HUES48 (cell line): ENCODE measurements around the gene PTPRQ.

ENCODE experiments used
- H3K27ac ChIP-seq: one replicate; pipeline ENCODE4 v1.7.0; 2013; ENCODE audit warnings: low read depth, low read length, inconsistent platforms
- H3K27me3 ChIP-seq: 2 replicates; pipeline ENCODE4 v1.6.1; 2013; ENCODE audit warnings: mild to moderate bottlenecking, low read length; ENCODE audit not compliant: control insufficient read depth, insufficient read depth
- H3K36me3 ChIP-seq: 2 replicates; pipeline ENCODE4 v1.6.1; 2013; ENCODE audit warnings: low read length; ENCODE audit not compliant: control insufficient read depth, insufficient read depth
- H3K4me1 ChIP-seq: 2 replicates; pipeline ENCODE4 v1.6.1; 2013; ENCODE audit warnings: mild to moderate bottlenecking, low read length; ENCODE audit not compliant: control insufficient read depth, insufficient read depth
- H3K4me3 ChIP-seq: 2 replicates; pipeline ENCODE4 v1.5.1; 2013; ENCODE audit warnings: mild to moderate bottlenecking, low read depth, low read length
- H3K9ac ChIP-seq: 2 replicates; pipeline ENCODE4 v1.6.1; 2013; ENCODE audit warnings: mild to moderate bottlenecking, low read depth, low read length, moderate library complexity
- H3K9me3 ChIP-seq: 2 replicates; pipeline ENCODE4 v1.6.1; 2013; ENCODE audit warnings: low read length; ENCODE audit not compliant: control insufficient read depth, insufficient read depth

PTPRQ gene

DNA sequence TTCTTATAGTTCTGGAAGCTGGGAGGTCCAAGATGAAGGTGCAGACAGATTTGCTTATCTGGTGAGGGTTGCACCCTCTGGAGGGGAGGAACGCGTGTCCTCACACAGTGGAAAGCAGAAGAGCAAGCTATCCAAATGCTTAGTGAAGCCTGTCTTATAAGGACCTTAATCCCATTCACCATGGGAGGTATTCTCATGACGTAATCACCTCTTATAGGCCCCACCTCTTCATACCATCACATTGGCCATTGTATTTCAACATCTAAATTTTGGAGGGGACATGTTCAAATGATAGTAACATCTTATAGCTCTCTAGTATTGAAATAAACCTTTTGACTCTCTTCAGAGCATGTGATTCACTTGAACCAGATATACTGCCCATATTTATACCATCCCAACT, 158.4 kb downstream of the PTPRQ start:
- no peak overlapping the region for H3K9ac ChIP-seq
- no peaks in the 10 kb centered on the region for H3K36me3 ChIP-seq
- H3K27ac ChIP-seq: no peak overlapping the region
- H3K27me3 ChIP-seq: no peaks in the 10 kb centered on the region
- no peaks in the 10 kb centered on the region for H3K9me3 ChIP-seq
- no peaks in the 10 kb centered on the region for H3K4me1 ChIP-seq
- H3K4me3 ChIP-seq: no peak overlapping the region

DNA sequence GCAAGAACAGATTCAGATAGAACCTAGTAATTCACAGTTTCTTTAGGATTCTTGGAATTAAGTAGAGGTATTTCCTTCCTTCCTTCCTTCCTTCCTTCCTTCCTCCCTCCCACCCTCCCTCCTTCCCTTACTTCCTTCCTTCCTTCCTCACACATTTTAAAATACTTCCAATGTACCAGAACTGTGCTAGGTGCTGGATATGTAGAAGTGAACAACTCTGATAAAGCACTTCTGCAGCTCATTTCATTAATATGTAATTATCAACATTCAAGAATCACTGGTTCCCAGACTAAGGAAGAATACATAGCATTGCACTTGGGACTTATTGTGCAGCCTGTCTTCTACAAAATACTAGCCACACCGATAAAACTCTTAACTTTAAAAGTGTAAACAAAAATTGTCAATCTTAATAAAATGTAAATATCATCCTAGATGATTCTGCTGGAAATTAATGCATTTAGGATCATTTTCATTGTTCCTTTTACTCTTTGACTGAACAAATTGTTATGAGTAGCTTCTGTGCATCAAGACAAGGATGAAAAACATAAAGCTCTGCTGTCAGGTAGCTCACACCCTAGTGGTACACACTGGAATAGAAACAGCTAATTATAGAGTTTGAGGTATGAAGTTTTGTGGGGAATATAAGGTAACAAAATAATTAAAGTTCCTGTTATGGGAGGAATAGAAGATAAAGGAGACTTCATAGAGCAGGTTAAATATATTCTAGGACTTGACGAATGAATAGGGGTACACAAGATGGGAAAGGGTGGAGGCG, 163.5 kb downstream of the PTPRQ start:
- Histone ChIP-seq H3K9me3 (no peaks in the 10 kb centered on the region), H3K27me3 (no peaks in the 10 kb centered on the region), H3K4me1 (no peaks in the 10 kb centered on the region), H3K4me3 (no peak overlapping the region), H3K9ac (no peak overlapping the region), H3K36me3 (no peaks in the 10 kb centered on the region), H3K27ac (no peak overlapping the region)

DNA sequence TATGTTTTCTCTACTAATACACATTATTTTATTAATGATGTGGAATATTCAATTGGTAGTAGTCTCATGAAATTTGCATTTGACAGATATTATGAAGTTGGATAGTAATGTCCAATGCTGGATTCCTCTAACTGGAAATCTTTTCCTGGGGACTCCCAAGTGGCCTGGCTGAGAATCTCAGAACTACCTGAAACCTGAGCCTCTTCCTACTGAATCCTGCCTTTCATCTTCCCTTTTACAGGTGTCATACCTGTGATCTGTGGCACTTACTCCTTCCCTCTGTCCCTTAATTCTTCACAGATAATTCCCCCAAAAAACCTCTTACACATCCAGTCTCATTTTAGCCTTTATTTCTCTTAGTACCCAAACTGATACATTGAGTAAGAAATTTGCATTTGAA, 173.7 kb downstream of the PTPRQ start:
- Histone ChIP-seq H3K27ac (no peak overlapping the region), H3K27me3 (no peaks in the 10 kb centered on the region), H3K9ac (no peak overlapping the region), H3K36me3 (no peaks in the 10 kb centered on the region), H3K4me3 (no peak overlapping the region), H3K9me3 (no peaks in the 10 kb centered on the region), H3K4me1 (no peaks in the 10 kb centered on the region; the same call in 1 of the 2 replicates)

DNA sequence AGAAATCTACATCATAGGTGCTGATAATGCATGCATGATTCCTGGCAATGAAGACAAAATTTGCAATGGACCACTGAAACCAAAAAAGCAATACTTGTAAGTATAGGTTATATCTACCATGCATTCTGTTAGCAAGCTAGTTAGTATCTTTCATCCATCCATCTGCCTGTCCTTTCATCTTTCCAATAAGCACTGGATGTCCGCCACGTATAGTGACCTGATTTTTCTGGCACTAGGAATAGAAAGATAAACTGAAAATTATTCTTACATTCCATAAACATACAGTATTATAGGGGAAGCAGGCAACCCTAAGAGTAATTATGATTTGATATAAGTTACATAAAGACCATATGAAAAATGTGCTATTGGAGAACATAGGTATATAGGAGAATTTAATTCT, 176.2 kb downstream of the PTPRQ start:
- H3K9me3 ChIP-seq: no peaks in the 10 kb centered on the region
- no peak overlapping the region for H3K9ac ChIP-seq
- H3K27me3 ChIP-seq: no peaks in the 10 kb centered on the region
- H3K27ac ChIP-seq: no peak overlapping the region
- H3K4me1 ChIP-seq: no peaks in the 10 kb centered on the region; the same call in 1 of the 2 replicates
- no peaks in the 10 kb centered on the region for H3K36me3 ChIP-seq
- H3K4me3 ChIP-seq: no peak overlapping the region

DNA sequence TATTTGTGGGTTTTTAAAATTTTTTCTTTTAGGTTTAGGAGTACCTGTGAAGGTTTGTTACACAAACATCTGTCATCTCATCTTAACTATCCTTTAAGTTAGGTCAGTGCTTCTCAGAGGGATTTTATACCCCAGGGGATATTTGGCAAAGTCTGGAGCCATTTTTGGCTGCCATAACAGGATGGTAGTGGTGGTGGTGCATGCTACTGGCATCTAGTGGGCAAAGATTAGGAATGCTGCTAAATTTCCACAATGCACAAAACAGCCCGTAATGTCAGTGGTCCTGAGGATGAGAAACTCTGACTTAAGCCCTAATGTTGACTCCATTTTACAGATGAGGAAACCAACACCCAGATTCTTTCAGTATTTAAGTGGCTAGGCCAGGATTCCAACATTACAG, 178.2 kb downstream of the PTPRQ start:
- Histone ChIP-seq H3K9ac (no peak overlapping the region), H3K4me3 (no peak overlapping the region), H3K27me3 (no peaks in the 10 kb centered on the region), H3K36me3 (no peaks in the 10 kb centered on the region), H3K4me1 (no peaks in the 10 kb centered on the region; the same call in 1 of the 2 replicates), H3K9me3 (no peaks in the 10 kb centered on the region), H3K27ac (no peak overlapping the region)

DNA sequence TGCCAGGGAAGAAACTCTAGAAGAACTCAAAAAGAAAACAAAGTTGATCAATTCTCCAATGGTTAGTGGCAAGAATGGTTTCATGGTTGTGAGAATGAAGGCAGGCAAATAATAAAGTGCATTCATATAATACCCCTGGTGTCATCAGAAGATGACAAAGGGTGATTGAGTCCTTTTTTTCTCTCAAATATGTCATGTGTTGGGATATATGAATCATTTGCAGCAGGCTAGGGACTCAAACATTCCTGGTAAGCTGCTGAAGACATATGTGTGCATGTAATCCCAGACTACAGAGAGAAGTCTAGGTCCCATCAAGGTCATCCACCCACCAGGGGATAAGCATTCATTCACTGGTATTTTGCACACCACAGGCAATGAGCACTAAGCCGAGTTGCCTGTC, 181.0 kb downstream of the PTPRQ start:
- Histone ChIP-seq H3K4me1 (peaks cover 6% of the 10 kb centered on the region; the same call in 1 of the 2 replicates), H3K4me3 (no peak overlapping the region), H3K9me3 (no peaks in the 10 kb centered on the region), H3K27ac (no peak overlapping the region), H3K27me3 (no peaks in the 10 kb centered on the region), H3K9ac (no peak overlapping the region), H3K36me3 (no peaks in the 10 kb centered on the region)

DNA sequence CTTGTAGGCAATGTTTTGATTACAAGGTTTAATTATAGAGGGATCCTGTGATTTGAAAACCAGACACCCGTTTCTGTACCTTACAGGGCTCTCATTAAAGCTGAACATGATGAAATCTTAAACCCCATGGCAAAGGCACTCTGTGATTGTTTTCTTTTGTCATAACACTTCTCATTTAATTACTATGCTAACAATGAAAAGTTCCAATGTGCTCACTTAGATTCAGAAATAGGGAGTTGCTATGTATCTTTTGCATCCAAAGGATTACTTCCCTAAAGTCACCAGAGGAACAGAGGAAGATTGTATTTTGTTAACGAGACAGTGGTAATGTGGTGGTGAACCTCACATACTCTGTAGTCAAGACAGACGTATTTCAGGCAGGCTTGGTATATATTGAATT, 181.9 kb downstream of the PTPRQ start:
- H3K4me3 ChIP-seq: no peak overlapping the region
- no peaks in the 10 kb centered on the region for H3K36me3 ChIP-seq
- H3K9me3 ChIP-seq: no peaks in the 10 kb centered on the region
- peaks cover 6% of the 10 kb centered on the region; the same call in 1 of the 2 replicates for H3K4me1 ChIP-seq
- no peaks in the 10 kb centered on the region for H3K27me3 ChIP-seq
- H3K27ac ChIP-seq: no peak overlapping the region
- no peak overlapping the region for H3K9ac ChIP-seq

DNA sequence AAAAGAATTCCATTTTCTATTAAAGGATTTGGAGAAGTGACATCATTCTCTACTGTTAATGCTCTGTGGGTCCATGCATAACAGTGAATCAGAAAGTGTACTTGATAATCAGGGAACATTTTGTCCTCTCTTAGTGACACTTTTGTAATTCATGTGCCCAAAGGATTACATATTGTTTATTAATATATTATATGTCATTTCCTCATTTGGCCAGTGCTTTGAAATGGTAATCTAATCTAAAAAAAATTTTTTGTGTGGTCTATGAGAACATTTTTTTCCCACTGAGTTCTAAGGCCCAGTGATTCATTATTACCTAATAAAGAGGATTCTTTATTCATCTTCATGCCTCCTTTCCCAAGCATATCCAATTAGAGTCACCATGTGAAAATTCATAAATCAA, 183.7 kb downstream of the PTPRQ start:
- Histone ChIP-seq H3K9ac (no peak overlapping the region), H3K36me3 (no peaks in the 10 kb centered on the region), H3K27ac (no peak overlapping the region), H3K4me3 (no peak overlapping the region), H3K4me1 (peaks cover 10% of the 10 kb centered on the region), H3K27me3 (no peaks in the 10 kb centered on the region), H3K9me3 (no peaks in the 10 kb centered on the region)

DNA sequence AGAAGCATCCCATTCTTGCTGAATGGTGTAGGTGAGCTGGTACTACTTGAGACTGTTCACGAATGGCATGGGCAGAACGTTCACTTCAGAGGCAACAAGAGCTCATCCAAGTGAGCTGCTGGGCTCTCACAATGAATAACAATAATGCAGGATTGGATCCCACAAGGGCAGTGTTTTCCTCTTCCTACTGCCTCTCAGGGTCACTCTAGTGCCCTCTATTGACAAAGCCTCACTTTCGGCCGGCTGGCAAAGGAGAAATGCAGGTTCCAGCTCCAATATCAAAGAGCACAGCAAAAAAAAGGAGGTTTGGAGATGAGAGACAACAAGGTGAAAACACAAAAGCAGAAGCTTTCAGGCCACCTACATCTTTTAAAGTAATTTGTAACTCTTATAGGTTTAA, 188.8 kb downstream of the PTPRQ start:
- Histone ChIP-seq H3K4me3 (no peak overlapping the region), H3K36me3 (no peaks in the 10 kb centered on the region), H3K4me1 (peaks cover 10% of the 10 kb centered on the region), H3K9ac (no peak overlapping the region), H3K27me3 (no peaks in the 10 kb centered on the region), H3K27ac (no peak overlapping the region), H3K9me3 (no peaks in the 10 kb centered on the region)

DNA sequence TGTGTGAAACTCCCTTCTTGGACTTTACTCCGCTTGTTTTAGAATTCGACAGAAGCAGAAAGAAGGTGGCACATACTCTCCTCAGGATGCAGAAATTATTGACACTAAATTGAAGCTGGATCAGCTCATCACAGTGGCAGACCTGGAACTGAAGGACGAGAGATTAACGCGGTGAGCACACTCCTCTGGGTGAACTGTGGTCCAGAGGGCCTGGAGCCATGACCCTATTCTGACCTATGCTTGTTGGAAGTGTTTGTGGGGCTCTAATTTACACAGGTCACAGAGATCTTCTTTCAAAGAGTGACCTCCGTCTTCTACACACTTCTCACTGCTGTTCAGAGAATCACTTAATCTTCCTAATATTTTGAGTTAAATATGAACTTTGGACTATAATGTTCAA, 190.9 kb downstream of the PTPRQ start:
- Histone ChIP-seq H3K9me3 (no peaks in the 10 kb centered on the region), H3K36me3 (no peaks in the 10 kb centered on the region), H3K27ac (no peak overlapping the region), H3K4me1 (peaks cover 4% of the 10 kb centered on the region), H3K27me3 (no peaks in the 10 kb centered on the region), H3K9ac (no peak overlapping the region), H3K4me3 (no peak overlapping the region)

DNA sequence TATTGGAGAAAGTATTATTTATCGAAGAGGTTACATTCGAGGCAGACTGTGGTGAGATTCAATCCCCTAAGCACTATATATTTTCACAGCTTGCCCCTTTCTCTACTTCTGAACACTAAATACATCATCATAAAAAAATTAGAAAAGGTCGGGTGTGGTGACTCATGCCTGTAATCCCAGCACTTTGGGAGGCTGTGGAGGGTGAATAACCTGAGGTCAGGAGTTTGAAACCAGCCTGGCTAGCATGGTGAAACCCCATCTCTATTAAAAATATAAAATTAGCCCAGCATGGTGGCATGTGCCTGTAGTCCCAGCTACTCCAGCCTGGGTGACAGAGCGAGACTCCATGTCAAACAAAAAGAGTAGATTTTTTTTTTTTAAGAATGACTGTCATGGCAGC, 192.8 kb downstream of the PTPRQ start:
- H3K36me3 ChIP-seq: no peaks in the 10 kb centered on the region
- no peak overlapping the region for H3K4me3 ChIP-seq
- no peak overlapping the region for H3K9ac ChIP-seq
- peaks cover 4% of the 10 kb centered on the region for H3K4me1 ChIP-seq
- no peak overlapping the region for H3K27ac ChIP-seq
- no peaks in the 10 kb centered on the region for H3K9me3 ChIP-seq
- H3K27me3 ChIP-seq: no peaks in the 10 kb centered on the region
